NCI-H1105 (cell line): ENCODE measurements around the gene SCN11A.

ENCODE experiments used
- DNase-seq: peaks from one replicate; lab custom pipeline; 2025; lab: John Stamatoyannopoulos, UW

The SCN11A gene

GRCh38 chr3:39051649-39052561 is at the start of gene SCN11A, which contains the start of gene WDR48:
TSS of gene SCN11A (minus strand) at chr3:39051944. CDS start at chr3:38950362, 101,582 bp downstream.
TSS of gene WDR48 (plus strand) at chr3:39052016. CDS start at chr3:39052026, 10 bp downstream.
- DNase-seq: peak; percentile 74

- no peak for DNase-seq
These were observed 49.4 kb upstream of the SCN11A start for GRCh38 chr3:39101022-39101689.

- no peak for DNase-seq
These were observed 48.7 kb upstream of the SCN11A start for GRCh38 chr3:39100500-39100886.

GRCh38 chr3:39099738-39100499 is 48.2 kb upstream of the SCN11A start:
- DNase-seq: no peak

- DNase-seq: no peak
These were observed 47.5 kb upstream of the SCN11A start for GRCh38 chr3:39099242-39099641.

GRCh38 chr3:39098473-39099000 is 46.8 kb upstream of the SCN11A start:
- DNase-seq: no peak

- DNase-seq: no peak
These were observed 46.1 kb upstream of the SCN11A start for GRCh38 chr3:39097716-39098472.

GRCh38 chr3:39096775-39097174 is 45.0 kb upstream of the SCN11A start:
- no peak for DNase-seq

GRCh38 chr3:39095778-39096177 is 44.0 kb upstream of the SCN11A start:
- DNase-seq: no peak

- no peak for DNase-seq
These were observed 43.3 kb upstream of the SCN11A start for GRCh38 chr3:39094851-39095677.

GRCh38 chr3:39090922-39091321 is 39.2 kb upstream of the SCN11A start:
- DNase-seq: no peak

- no peak for DNase-seq
These were observed 37.1 kb upstream of the SCN11A start for GRCh38 chr3:39088889-39089288.

- DNase-seq: no peak
These were observed 36.7 kb upstream of the SCN11A start for GRCh38 chr3:39088456-39088855.

GRCh38 chr3:39086144-39086543 is 34.4 kb upstream of the SCN11A start:
- DNase-seq: no peak

GRCh38 chr3:39082666-39083313 is 31.0 kb upstream of the SCN11A start:
- DNase-seq: no peak

GRCh38 chr3:39080026-39080425 is 28.3 kb upstream of the SCN11A start:
- no peak for DNase-seq

- DNase-seq: no peak
These were observed 27.8 kb upstream of the SCN11A start for GRCh38 chr3:39079530-39079929.

GRCh38 chr3:39075910-39076309 is 24.2 kb upstream of the SCN11A start:
- no peak for DNase-seq

- DNase-seq: no peak
These were observed 16.8 kb upstream of the SCN11A start for GRCh38 chr3:39068556-39068955.

- no peak for DNase-seq
These were observed 15.5 kb upstream of the SCN11A start for GRCh38 chr3:39067286-39067685.
